ENCODE data around the gene KLHL25. TPM values are rescaled to one million over a fixed set of nuclear protein-coding genes. Genes with fewer than 3 reads are reported as not detected.
"Not testable (repeated sequence)": the region's sequence is repeated elsewhere in the genome, so short reads cannot be mapped to it uniquely, and the experiment has no call there.

The KLHL25 gene
- total and polyA plus RNA-seq, 5 donors from 2014 or later, result 0.76 to 8.8 (median 1.5) TPM

DNA sequence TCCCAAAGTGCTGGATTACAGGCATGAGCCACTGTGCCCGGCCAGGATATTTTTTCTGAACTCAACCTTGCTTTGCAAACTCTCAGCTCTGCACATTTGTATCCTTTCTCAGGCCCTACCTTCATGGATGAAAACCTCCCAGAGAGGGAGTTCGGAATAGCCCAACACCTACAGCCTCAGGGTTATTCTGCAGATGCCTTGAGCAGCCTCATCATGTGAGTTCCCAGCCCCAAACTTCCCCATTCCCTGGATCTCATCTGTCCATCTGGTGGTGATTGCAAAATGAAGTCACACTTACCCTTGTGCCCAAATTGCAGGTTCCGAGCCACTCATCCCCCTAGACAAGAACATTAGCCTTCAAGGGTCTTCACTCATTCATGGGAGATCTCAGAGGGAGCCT, 39.9 kb upstream of the KLHL25 start:
- Histone ChIP-seq H3K4me3 (ENCODE audit: low read depth, low read length) (no peak overlapping the region), H3K27ac (ENCODE audit: insufficient read depth, low read length, poor library complexity, severe bottlenecking) (no peak overlapping the region), H3K9me3 (ENCODE audit: control insufficient read depth in 2 of 2, low read length in 2 of 2) (no peaks in the 10 kb centered on the region), H3K27me3 (ENCODE audit: control insufficient read depth, insufficient read depth, low read length) (peaks cover 2% of the 10 kb centered on the region), H3K4me1 (ENCODE audit: control insufficient read depth, insufficient read depth, low read length, poor library complexity, severe bottlenecking) (no peaks in the 10 kb centered on the region), H3K36me3 (ENCODE audit: control insufficient read depth, insufficient read depth, low read length) (no peaks in the 10 kb centered on the region)
- no peaks in the 10 kb centered on the region for H3K9me3 Mint-ChIP-seq
- no peak overlapping the region for H3K27ac Mint-ChIP-seq
- no peaks in the 10 kb centered on the region for H3K27me3 Mint-ChIP-seq
- no peak overlapping the region for H3K4me3 Mint-ChIP-seq
- no peaks in the 10 kb centered on the region for H3K36me3 Mint-ChIP-seq
- DNase-seq (no peak), ATAC-seq (ENCODE audit: low read depth in 2 of 2) (no peak)
- peaks cover 0 to under 1% (median 0%) of the 10 kb centered on the region in 4 donors for H3K4me1 Mint-ChIP-seq

DNA sequence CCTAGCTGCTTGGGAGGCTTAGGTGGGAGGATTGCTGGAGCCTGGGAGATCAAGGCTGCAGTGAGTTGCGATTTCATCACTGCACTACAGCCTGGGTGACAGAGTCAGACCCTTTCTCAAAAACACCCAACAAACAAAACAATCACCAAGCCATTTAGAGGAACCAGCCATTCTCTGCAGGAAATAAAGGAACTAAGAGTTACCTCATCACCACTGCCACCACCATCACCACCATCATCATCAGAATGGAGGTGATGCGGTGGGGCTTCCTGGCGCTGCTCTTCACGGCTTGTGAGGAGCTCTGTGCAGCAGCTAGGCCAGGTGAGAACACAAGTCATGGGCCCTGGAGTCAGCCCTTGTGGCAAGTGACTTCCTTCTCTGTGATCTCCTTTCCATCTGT, 37.7 kb upstream of the KLHL25 start:
- H3K27ac Mint-ChIP-seq, result no peak overlapping the region
- H3K27ac ChIP-seq (ENCODE audit: insufficient read depth, low read length, poor library complexity, severe bottlenecking), result no peak overlapping the region
- ATAC-seq (ENCODE audit: low read depth in 2 of 2) (no peak), DNase-seq (no peak)
- no peaks in the 10 kb centered on the region for H3K36me3 ChIP-seq (ENCODE audit: control insufficient read depth, insufficient read depth, low read length)
- H3K4me3 ChIP-seq (ENCODE audit: low read depth, low read length), result no peak overlapping the region
- H3K36me3 Mint-ChIP-seq, result no peaks in the 10 kb centered on the region
- H3K4me1 ChIP-seq (ENCODE audit: control insufficient read depth, insufficient read depth, low read length, poor library complexity, severe bottlenecking), result no peaks in the 10 kb centered on the region
- H3K27me3 Mint-ChIP-seq, result peaks cover 8% of the 10 kb centered on the region
- H3K27me3 ChIP-seq (ENCODE audit: control insufficient read depth, insufficient read depth, low read length), result peaks cover 2% of the 10 kb centered on the region
- H3K4me1 Mint-ChIP-seq, result no peaks in the 10 kb centered on the region
- H3K4me3 Mint-ChIP-seq, result no peak overlapping the region
- no peaks in the 10 kb centered on the region for H3K9me3 Mint-ChIP-seq
- H3K9me3 ChIP-seq (ENCODE audit: control insufficient read depth in 2 of 2, low read length in 2 of 2), result no peaks in the 10 kb centered on the region

DNA sequence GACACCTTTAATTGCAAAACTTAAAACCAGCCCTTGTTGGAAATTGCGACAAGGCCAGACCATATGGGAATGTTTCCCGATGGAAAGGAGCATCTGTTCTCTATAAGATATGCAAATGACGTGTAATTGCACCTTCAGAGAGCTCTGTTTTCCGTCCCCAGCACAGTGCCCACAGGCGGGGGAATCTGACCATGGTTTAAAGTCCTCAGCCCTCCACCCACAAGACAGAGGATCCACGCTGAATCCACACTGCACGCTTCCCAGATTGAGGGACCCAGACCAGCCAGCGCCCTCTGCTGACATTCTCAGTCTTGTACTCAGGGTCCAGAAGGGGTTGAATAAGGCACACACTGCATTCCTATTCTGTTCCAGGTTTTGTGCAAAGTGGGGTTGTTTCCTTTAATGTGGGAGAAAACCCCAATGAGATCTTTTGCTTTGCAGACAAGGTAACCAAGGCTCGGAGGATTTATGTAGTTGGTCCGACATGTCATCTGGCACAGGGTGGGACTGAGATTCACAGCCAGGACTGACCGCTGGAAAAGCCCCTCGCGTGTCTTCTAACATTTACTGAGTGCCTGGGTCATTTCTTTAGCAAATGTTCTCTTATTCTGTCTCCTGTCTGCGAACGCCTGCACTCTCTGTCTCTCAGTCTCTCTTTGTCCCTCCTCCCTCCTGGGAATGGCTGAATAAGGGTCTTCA, 36.8 kb upstream of the KLHL25 start:
- H3K4me1 ChIP-seq (ENCODE audit: control insufficient read depth, insufficient read depth, low read length, poor library complexity, severe bottlenecking), result no peaks in the 10 kb centered on the region
- H3K27me3 ChIP-seq (ENCODE audit: control insufficient read depth, insufficient read depth, low read length), result peaks cover 2% of the 10 kb centered on the region
- ATAC-seq (ENCODE audit: low read depth in 2 of 2), result no peak
- no peak overlapping the region for H3K4me3 ChIP-seq (ENCODE audit: low read depth, low read length)
- Mint-ChIP-seq H3K36me3 (no peaks in the 10 kb centered on the region), H3K9me3 (no peaks in the 10 kb centered on the region), H3K4me1 (no peaks in the 10 kb centered on the region), H3K27ac (peak overlapping the region in 1 of 3 donors; percentile 80), H3K4me3 (no peak overlapping the region), H3K27me3 (peaks cover 8% of the 10 kb centered on the region)
- H3K27ac ChIP-seq (ENCODE audit: insufficient read depth, low read length, poor library complexity, severe bottlenecking), result no peak overlapping the region
- peak in 1 of 3 donors; percentile 23 for DNase-seq
- H3K9me3 ChIP-seq (ENCODE audit: control insufficient read depth in 2 of 2, low read length in 2 of 2), result no peaks in the 10 kb centered on the region
- H3K36me3 ChIP-seq (ENCODE audit: control insufficient read depth, insufficient read depth, low read length), result no peaks in the 10 kb centered on the region

GRCh38 chr15:85829754-85830153, 35.0 kb upstream of the KLHL25 start:
- not testable (repeated sequence) for H3K4me3 ChIP-seq (ENCODE audit: low read depth, low read length); H3K36me3 Mint-ChIP-seq; H3K36me3 ChIP-seq (ENCODE audit: control insufficient read depth, insufficient read depth, low read length); H3K27ac Mint-ChIP-seq; H3K9me3 Mint-ChIP-seq; H3K27me3 ChIP-seq (ENCODE audit: control insufficient read depth, insufficient read depth, low read length); DNase-seq; H3K27ac ChIP-seq (ENCODE audit: insufficient read depth, low read length, poor library complexity, severe bottlenecking); ATAC-seq (ENCODE audit: low read depth in 2 of 2); H3K4me1 Mint-ChIP-seq; H3K4me3 Mint-ChIP-seq; H3K4me1 ChIP-seq (ENCODE audit: control insufficient read depth, insufficient read depth, low read length, poor library complexity, severe bottlenecking); H3K27me3 Mint-ChIP-seq; H3K9me3 ChIP-seq (ENCODE audit: control insufficient read depth in 2 of 2, low read length in 2 of 2)

- Histone ChIP-seq H3K27ac (ENCODE audit: insufficient read depth, low read length, poor library complexity, severe bottlenecking) (no peak overlapping the region), H3K4me3 (ENCODE audit: low read depth, low read length) (no peak overlapping the region), H3K4me1 (ENCODE audit: control insufficient read depth, insufficient read depth, low read length, poor library complexity, severe bottlenecking) (no peaks in the 10 kb centered on the region), H3K36me3 (ENCODE audit: control insufficient read depth, insufficient read depth, low read length) (no peaks in the 10 kb centered on the region), H3K9me3 (ENCODE audit: control insufficient read depth in 2 of 2, low read length in 2 of 2) (no peaks in the 10 kb centered on the region), H3K27me3 (ENCODE audit: control insufficient read depth, insufficient read depth, low read length) (peaks cover 2% of the 10 kb centered on the region)
- ATAC-seq (ENCODE audit: low read depth in 2 of 2), result no peak
- H3K36me3 Mint-ChIP-seq, result no peaks in the 10 kb centered on the region
- no peak for DNase-seq
- no peak overlapping the region for H3K27ac Mint-ChIP-seq
- H3K4me1 Mint-ChIP-seq, result no peaks in the 10 kb centered on the region
- no peak overlapping the region for H3K4me3 Mint-ChIP-seq
- no peaks in the 10 kb centered on the region for H3K9me3 Mint-ChIP-seq
- peaks cover 8% of the 10 kb centered on the region for H3K27me3 Mint-ChIP-seq
Measured at GRCh38 chr15:85828874-85829273, 34.1 kb upstream of the KLHL25 start.

GRCh38 chr15:85828126-85828525, 33.4 kb upstream of the KLHL25 start:
- ATAC-seq (ENCODE audit: low read depth in 2 of 2), result no peak
- H3K27ac Mint-ChIP-seq, result no peak overlapping the region
- Histone ChIP-seq H3K27ac (ENCODE audit: insufficient read depth, low read length, poor library complexity, severe bottlenecking) (no peak overlapping the region), H3K27me3 (ENCODE audit: control insufficient read depth, insufficient read depth, low read length) (peaks cover 2% of the 10 kb centered on the region), H3K9me3 (ENCODE audit: control insufficient read depth in 2 of 2, low read length in 2 of 2) (no peaks in the 10 kb centered on the region), H3K4me3 (ENCODE audit: low read depth, low read length) (no peak overlapping the region), H3K4me1 (ENCODE audit: control insufficient read depth, insufficient read depth, low read length, poor library complexity, severe bottlenecking) (no peaks in the 10 kb centered on the region), H3K36me3 (ENCODE audit: control insufficient read depth, insufficient read depth, low read length) (no peaks in the 10 kb centered on the region)
- H3K27me3 Mint-ChIP-seq, result peaks cover 8% of the 10 kb centered on the region
- no peaks in the 10 kb centered on the region for H3K4me1 Mint-ChIP-seq
- DNase-seq, result no peak
- H3K4me3 Mint-ChIP-seq, result no peak overlapping the region
- no peaks in the 10 kb centered on the region for H3K36me3 Mint-ChIP-seq
- H3K9me3 Mint-ChIP-seq, result no peaks in the 10 kb centered on the region

DNA sequence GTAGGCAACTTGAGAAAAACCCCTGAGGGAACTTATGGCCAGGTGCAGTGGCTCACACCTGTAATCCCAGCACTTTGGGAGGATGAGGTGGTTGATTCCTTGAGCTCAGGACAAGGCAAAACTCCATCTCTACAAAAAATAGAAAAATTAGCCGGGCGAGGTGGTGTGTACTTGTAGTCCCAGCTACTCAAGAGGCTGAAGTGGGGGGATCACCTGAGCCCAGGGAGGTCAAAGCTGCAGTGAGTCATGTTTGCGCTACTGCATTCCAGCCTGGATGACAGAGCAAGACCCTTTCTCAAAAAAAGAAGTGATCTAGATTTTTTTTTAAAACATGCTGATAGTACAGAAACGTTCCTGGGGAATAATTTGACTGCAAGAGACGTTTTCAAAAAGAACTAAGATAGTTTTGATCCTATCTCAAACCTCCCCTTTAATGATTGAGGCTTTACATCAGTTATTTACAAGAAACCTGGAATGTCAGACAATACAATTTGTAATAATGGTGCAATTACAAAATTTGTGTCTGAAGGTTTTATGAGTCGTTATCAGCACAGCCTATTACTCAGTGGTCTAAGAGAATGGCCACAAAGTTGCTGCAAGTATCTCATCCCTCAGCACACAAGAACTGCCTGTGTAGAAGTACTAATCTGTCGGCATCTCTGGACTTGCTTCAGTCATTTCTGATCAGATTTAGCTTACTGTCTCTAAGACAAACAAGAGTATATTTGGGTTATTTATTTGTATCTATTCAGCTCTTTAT, 32.2 kb upstream of the KLHL25 start:
- Histone ChIP-seq H3K4me3 (ENCODE audit: low read depth, low read length) (no peak overlapping the region), H3K27me3 (ENCODE audit: control insufficient read depth, insufficient read depth, low read length) (peaks cover under 1% of the 10 kb centered on the region), H3K27ac (ENCODE audit: insufficient read depth, low read length, poor library complexity, severe bottlenecking) (no peak overlapping the region), H3K4me1 (ENCODE audit: control insufficient read depth, insufficient read depth, low read length, poor library complexity, severe bottlenecking) (no peaks in the 10 kb centered on the region), H3K9me3 (ENCODE audit: control insufficient read depth in 2 of 2, low read length in 2 of 2) (no peaks in the 10 kb centered on the region), H3K36me3 (ENCODE audit: control insufficient read depth, insufficient read depth, low read length) (no peaks in the 10 kb centered on the region)
- no peak for DNase-seq
- Mint-ChIP-seq H3K36me3 (no peaks in the 10 kb centered on the region), H3K4me3 (no peak overlapping the region), H3K27ac (peak overlapping the region in 1 of 3 donors; percentile 5), H3K9me3 (no peaks in the 10 kb centered on the region), H3K27me3 (peaks cover 8% of the 10 kb centered on the region), H3K4me1 (no peaks in the 10 kb centered on the region)
- ATAC-seq (ENCODE audit: low read depth in 2 of 2), result no peak

- no peak overlapping the region for H3K27ac ChIP-seq (ENCODE audit: insufficient read depth, low read length, poor library complexity, severe bottlenecking)
- no peaks in the 10 kb centered on the region for H3K36me3 ChIP-seq (ENCODE audit: control insufficient read depth, insufficient read depth, low read length)
- ATAC-seq (ENCODE audit: low read depth in 2 of 2) (no peak), DNase-seq (no peak)
- no peaks in the 10 kb centered on the region for H3K9me3 Mint-ChIP-seq
- peaks cover 8% of the 10 kb centered on the region for H3K27me3 Mint-ChIP-seq
- peaks cover 2% of the 10 kb centered on the region for H3K27me3 ChIP-seq (ENCODE audit: control insufficient read depth, insufficient read depth, low read length)
- no peak overlapping the region for H3K27ac Mint-ChIP-seq
- H3K4me3 Mint-ChIP-seq, result no peak overlapping the region
- H3K9me3 ChIP-seq (ENCODE audit: control insufficient read depth in 2 of 2, low read length in 2 of 2), result no peaks in the 10 kb centered on the region
- no peaks in the 10 kb centered on the region for H3K36me3 Mint-ChIP-seq
- H3K4me1 Mint-ChIP-seq, result no peaks in the 10 kb centered on the region
- H3K4me1 ChIP-seq (ENCODE audit: control insufficient read depth, insufficient read depth, low read length, poor library complexity, severe bottlenecking), result no peaks in the 10 kb centered on the region
- H3K4me3 ChIP-seq (ENCODE audit: low read depth, low read length), result no peak overlapping the region
Measured at GRCh38 chr15:85825719-85826118, 31.0 kb upstream of the KLHL25 start.
